Tibial nerve (tissue), 4 donors: ENCODE data around the gene ANP32E. TPM values are rescaled to one million over a fixed set of nuclear protein-coding genes. Genes with fewer than 3 reads are reported as not detected.
"Not testable (repeated sequence)": the region's sequence is repeated elsewhere in the genome, so short reads cannot be mapped to it uniquely, and the experiment has no call there.

ENCODE experiments used
- DNase-seq, 2 donors: peaks; one replicate each; pipeline ENCODE4 v3.0.0-alpha.2; 2019; ENCODE audit warnings: low spot score in 2 of 2
- H3K27ac ChIP-seq, 4 donors: fragments of 200-600 bp; sonication (generic) in 3 of 4; one replicate each; pipeline ENCODE4 v1.5.1; 2017 to 2019; ENCODE audit warnings: mild to moderate bottlenecking in 1 of 4
- H3K27me3 ChIP-seq, 2 donors: fragments of 200-600 bp; sonication (generic) in 1 of 2; one replicate each; pipeline versions ENCODE4 v1.5.1 to v1.6.0; 2017 to 2019
- H3K36me3 ChIP-seq, 3 donors: fragments of 200-600 bp; sonication (generic); one replicate each; pipeline ENCODE4 v1.5.1; 2018 to 2019
- H3K4me1 ChIP-seq, 4 donors: fragments of 200-600 bp; sonication (generic) in 3 of 4; one replicate each; pipeline ENCODE4 v1.5.1; 2017 to 2019
- H3K4me3 ChIP-seq, 4 donors: fragments of 200-600 bp; sonication (generic) in 3 of 4; one replicate each; pipeline ENCODE4 v1.5.1; 2017 to 2019; ENCODE audit warnings: mild to moderate bottlenecking in 1 of 4, moderate library complexity in 1 of 4
- H3K9me3 ChIP-seq, 4 donors: fragments of 200-600 bp; sonication (generic) in 3 of 4; one replicate each; pipeline ENCODE4 v1.5.1; 2017 to 2019
- CTCF ChIP-seq, 5 experiments: fragments of 200-600 bp in 3 of 5; fragments of 450-650 bp in 2 of 5; sonication (generic) in 3 of 5; IDR thresholded peaks; one replicate each; pipeline ENCODE4 v1.5.1; 2016 to 2019; ENCODE audit warnings: antibody characterized with exemption in 5 of 5, mild to moderate bottlenecking in 3 of 5, moderate library complexity in 2 of 5
- EP300 ChIP-seq, 2 donors: sonication (generic); formaldehyde crosslinking; IDR thresholded peaks; one replicate each; pipeline ENCODE4 v1.6.1; 2017; ENCODE audit warnings: antibody characterized with exemption in 2 of 2, mild to moderate bottlenecking in 1 of 2
- POLR2A ChIP-seq, 2 donors: fragments of 450-650 bp; IDR thresholded peaks; one replicate each; pipeline ENCODE4 v1.6.1; 2017; ENCODE audit warnings: antibody characterized with exemption in 2 of 2, mild to moderate bottlenecking in 2 of 2, moderate library complexity in 2 of 2
- WGBS, 2 donors: methylation state at CpG; one replicate each; pipeline ENCODE4 v1.1.5; 2018; 5-methylcytosine and 5-hydroxymethylcytosine counted together
- total RNA-seq, 4 donors: library from RNA; depleted of rRNA; stranded (reverse); fragments of >200 nt; gene quantifications; one replicate each; pipeline ENCODE4 v1.1.0, GENCODE V29; 2016

The ANP32E gene
- total RNA-seq, 4 donors from 2014 or later: 17.7 to 29.9 (median 23.7) TPM

- Histone ChIP-seq H3K9me3 (no peaks in the 10 kb centered on the region), H3K27me3 (no peaks in the 10 kb centered on the region), H3K36me3 (peaks cover 0 to 84% (median 19%) of the 10 kb centered on the region in 3 donors), H3K27ac (no peak overlapping the region), H3K4me1 (no peaks in the 10 kb centered on the region), H3K4me3 (no peak overlapping the region)
- TF ChIP-seq POLR2A (IDR thresholded peaks at IDR 0.05) (no peak), CTCF (IDR thresholded peaks at IDR 0.05) (no peak), EP300 (IDR thresholded peaks at IDR 0.05) (no peak)
- no peak for DNase-seq
Measured at GRCh38 chr1:150227228-150227627, 8.7 kb downstream of the ANP32E start.

DNA sequence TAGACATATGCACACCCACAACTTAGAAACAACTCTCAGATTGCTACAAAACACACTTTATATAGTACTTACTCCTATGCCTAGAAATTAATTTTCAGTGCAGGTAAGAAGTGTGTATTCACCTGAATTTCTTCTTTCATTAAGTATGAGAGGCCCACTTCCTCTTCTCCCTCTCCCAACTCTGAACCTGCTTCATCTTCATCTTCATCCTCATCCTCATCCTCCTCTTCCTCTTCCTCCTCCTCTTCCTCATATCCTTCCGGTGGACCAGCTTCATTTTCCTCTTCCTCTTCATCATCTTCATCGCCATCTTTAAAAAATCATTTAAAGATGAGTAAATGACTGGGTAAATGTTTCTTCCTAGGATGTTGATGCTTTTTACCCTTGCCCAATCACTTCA is 9.4 kb downstream of the ANP32E start:
- Histone ChIP-seq H3K4me3 (no peak overlapping the region), H3K27ac (no peak overlapping the region), H3K36me3 (peaks cover 0 to 91% (median 19%) of the 10 kb centered on the region in 3 donors), H3K9me3 (no peaks in the 10 kb centered on the region), H3K4me1 (no peaks in the 10 kb centered on the region), H3K27me3 (no peaks in the 10 kb centered on the region)
- DNase-seq: no peak
- 89 to 96% methylated on average over 2 of the region's 2 CpGs for WGBS, 2 donors
- TF ChIP-seq EP300 (IDR thresholded peaks at IDR 0.05) (no peak), CTCF (IDR thresholded peaks at IDR 0.05) (no peak), POLR2A (IDR thresholded peaks at IDR 0.05) (no peak)

DNA sequence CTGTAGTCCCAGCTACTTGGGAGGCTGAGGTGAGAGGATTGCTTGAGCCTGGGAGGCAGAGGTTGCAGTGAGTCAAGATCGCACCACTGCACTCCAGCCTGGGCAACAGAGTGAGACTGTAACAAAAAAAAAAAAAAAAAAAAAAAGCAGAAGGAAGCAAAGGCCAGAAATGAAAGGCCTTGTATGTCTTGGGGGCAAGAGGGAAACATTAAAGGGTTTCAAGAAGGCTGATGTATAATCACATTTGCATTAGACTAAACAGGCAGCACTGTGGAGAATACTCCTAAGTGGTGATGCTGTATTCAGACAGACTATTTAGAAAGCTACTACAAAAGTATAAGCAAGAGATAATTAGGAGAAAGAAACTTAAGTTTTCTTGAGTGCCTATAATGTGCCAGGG is 10.4 kb downstream of the ANP32E start:
- WGBS, 2 donors: 89 to 100% methylated on average over 1 of the region's 1 CpG
- Histone ChIP-seq H3K27me3 (no peaks in the 10 kb centered on the region), H3K4me3 (no peak overlapping the region), H3K9me3 (no peaks in the 10 kb centered on the region), H3K4me1 (no peaks in the 10 kb centered on the region), H3K27ac (no peak overlapping the region), H3K36me3 (peaks cover 0 to 86% (median 21%) of the 10 kb centered on the region in 3 donors)
- no peak for DNase-seq
- TF ChIP-seq EP300 (IDR thresholded peaks at IDR 0.05) (no peak), CTCF (IDR thresholded peaks at IDR 0.05) (no peak), POLR2A (IDR thresholded peaks at IDR 0.05) (no peak)

- no peak for DNase-seq
- TF ChIP-seq POLR2A (IDR thresholded peaks at IDR 0.05) (no peak), EP300 (IDR thresholded peaks at IDR 0.05) (no peak), CTCF (IDR thresholded peaks at IDR 0.05) (no peak)
- Histone ChIP-seq H3K9me3 (no peaks in the 10 kb centered on the region), H3K36me3 (peaks cover 0 to 83% (median 23%) of the 10 kb centered on the region in 3 donors), H3K27ac (no peak overlapping the region), H3K27me3 (no peaks in the 10 kb centered on the region), H3K4me1 (no peaks in the 10 kb centered on the region), H3K4me3 (no peak overlapping the region)
- WGBS, 2 donors: 90 to 91% methylated on average over 1 of the region's 1 CpG
Measured at GRCh38 chr1:150224983-150225382, 10.9 kb downstream of the ANP32E start.

DNA sequence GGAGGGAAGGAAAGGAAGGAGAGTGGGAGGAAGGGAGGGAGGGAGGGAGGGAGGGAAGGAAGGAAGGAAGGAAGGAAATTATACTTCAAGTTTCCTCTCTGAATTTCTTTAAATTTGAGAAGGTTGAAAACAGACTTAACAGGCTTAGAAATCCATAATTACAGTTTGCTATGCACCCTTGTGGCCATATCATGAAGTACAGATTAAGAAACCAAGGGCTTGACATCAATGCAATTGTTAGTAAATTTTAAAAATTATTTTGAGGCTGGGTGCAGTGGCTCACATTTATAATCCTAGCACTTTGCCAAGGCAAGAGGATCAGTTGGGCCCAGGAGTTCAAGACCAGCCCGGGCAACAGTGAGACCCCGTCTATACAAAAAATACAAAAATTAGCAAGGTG is 14.4 kb downstream of the ANP32E start:
- Histone ChIP-seq H3K36me3 (peaks cover 0 to 59% (median 17%) of the 10 kb centered on the region in 3 donors), H3K9me3 (no peaks in the 10 kb centered on the region), H3K4me1 (no peaks in the 10 kb centered on the region), H3K27ac (no peak overlapping the region), H3K27me3 (no peaks in the 10 kb centered on the region), H3K4me3 (no peak overlapping the region)
- TF ChIP-seq POLR2A (IDR thresholded peaks at IDR 0.05) (no peak), CTCF (IDR thresholded peaks at IDR 0.05) (peak in 4 of 5 experiments; percentile 15 to 37 (median 22))
- DNase-seq: no peak
- 86 to 92% methylated on average over 2 of the region's 2 CpGs for WGBS, 2 donors

DNA sequence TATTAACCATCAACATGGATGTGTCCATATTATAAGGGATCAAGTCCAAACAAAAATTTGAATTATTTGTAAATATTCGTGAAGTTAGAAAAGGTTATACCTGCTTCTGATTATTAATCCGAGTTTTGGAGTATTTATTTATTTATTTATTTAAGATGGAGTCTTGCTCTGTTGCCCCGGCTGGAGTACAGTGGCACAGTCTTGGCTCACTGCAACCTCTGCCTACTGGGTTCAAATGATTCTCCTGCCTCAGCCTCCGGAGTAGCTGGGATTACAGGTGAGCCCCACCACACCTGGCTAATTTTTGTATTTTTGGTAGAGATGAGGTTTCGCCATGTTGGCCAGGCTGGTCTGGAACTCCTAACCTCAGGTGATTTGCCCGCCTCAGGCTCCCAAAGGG is 20.1 kb downstream of the ANP32E start:
- WGBS, 2 donors: 92 to 94% methylated on average over 6 of the region's 6 CpGs
- H3K27me3 ChIP-seq, H3K4me3 ChIP-seq, H3K9me3 ChIP-seq, H3K27ac ChIP-seq, DNase-seq: not testable (repeated sequence)
- Histone ChIP-seq H3K36me3 (peaks cover 0 to 11% (median 3%) of the 10 kb centered on the region in 3 donors), H3K4me1 (peaks cover 0 to 12% (median 2%) of the 10 kb centered on the region in 4 donors)

DNA sequence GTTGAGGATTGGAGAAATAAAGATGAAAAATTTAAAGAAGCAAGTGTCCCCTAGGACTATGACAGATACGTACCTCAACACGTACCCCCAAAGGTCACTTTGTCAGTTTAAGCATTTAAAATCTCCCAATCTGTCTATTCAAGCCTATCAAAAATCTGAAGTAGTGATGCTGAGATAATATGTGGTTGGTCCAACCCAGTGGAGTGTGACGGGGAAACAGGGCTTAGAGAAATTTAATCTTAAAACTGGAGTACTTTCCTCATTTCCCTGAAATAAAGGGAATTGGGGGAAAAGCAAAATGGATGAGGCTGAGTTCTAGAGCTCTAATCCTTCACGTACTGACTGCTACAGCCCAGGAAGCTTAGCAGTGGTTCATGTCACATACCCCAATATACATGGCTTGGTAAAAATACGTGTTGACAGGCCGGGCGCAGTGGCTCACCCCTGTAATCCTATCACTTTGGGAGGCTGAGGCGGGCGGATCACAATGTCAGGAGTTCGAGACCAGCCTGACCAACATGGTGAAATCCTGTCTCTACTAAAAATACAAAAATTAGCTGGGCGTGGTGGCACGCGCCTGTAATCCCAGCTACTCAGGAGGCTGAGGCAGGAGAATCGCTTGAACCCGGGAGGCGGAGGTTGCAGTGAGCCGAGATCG is 21.7 kb downstream of the ANP32E start:
- H3K9me3 ChIP-seq, H3K27me3 ChIP-seq, H3K36me3 ChIP-seq, DNase-seq: not testable (repeated sequence)
- peak overlapping the region; percentile 47 to 94 (median 82) for H3K27ac ChIP-seq
- H3K4me3 ChIP-seq: peak overlapping the region; percentile 30 to 57 (median 52)
- H3K4me1 ChIP-seq: peaks cover 0 to 12% (median 2%) of the 10 kb centered on the region in 4 donors
- 69 to 75% methylated on average over 18 of the region's 18 CpGs for WGBS, 2 donors
